ENCODE data around the gene OCA2. TPM values are rescaled to one million over a fixed set of nuclear protein-coding genes. Genes with fewer than 3 reads are reported as not detected.

OCA2 gene
- total and polyA plus RNA-seq, 2 of the 8 experiments (the other 6 are each of a cell fraction or from before 2014, with no cell fraction given): 0.20 TPM

DNA sequence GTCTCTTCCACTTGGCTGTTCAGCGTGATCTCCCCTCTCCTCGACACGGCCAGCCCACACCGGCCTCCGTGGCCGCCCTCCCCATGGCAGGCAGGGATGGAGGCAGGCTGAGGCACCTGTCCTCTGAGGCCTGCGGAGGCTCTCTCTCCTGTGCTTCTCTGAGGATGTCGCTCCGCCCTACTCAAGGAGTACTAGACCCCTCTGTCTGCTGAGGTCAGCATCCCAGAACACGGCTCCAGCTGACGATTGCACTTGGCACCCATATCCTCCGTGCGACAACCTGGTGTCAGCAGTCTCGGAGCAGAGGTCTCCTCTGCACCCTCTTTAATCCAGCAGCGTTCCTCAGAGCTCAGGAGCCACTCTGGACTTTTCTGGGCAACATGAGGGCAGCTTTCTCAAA, 322.6 kb downstream of the OCA2 start:
- Histone ChIP-seq H3K79me1 (ENCODE audit: low read depth, low read length) (no peaks in the 10 kb centered on the region), H2BK120ac (replicated peaks; ENCODE audit: low read depth, low read length) (no peak overlapping the region), H3K27ac (ENCODE audit: low read depth, low read length) (no peak overlapping the region), H4K5ac (ENCODE audit: insufficient read length, low read depth, low read length) (no peak overlapping the region), H3K4me3 (ENCODE audit: extremely low read depth in 1 of 4, insufficient read depth in 2 of 4, low read depth in 3 of 4, low read length in 4 of 4) (no peak overlapping the region), H3K18ac (ENCODE audit: extremely low read depth, low read length) (no peak overlapping the region), H4K91ac (replicated peaks; ENCODE audit: insufficient read length, low read length) (no peak overlapping the region), H4K8ac (ENCODE audit: extremely low read depth, insufficient read depth, low read length) (no peak overlapping the region), H3K36me3 (ENCODE audit: control insufficient read depth in 2 of 4, insufficient read depth in 4 of 4, low read length in 3 of 4) (no peaks in the 10 kb centered on the region), H3K79me2 (ENCODE audit: control insufficient read depth in 1 of 2, insufficient read depth in 2 of 2, low read length in 2 of 2) (no peaks in the 10 kb centered on the region), H3K4me1 (replicated peaks in 1 of 4; ENCODE audit: control insufficient read depth in 3 of 4, insufficient read depth in 4 of 4, low read length in 3 of 4) (no peaks in the 10 kb centered on the region; a peak in 1 of 7 replicates), H3K14ac (ENCODE audit: insufficient read length) (no peak overlapping the region), H3K9ac (replicated peaks in 1 of 4; ENCODE audit: extremely low read depth in 1 of 4, low read depth in 3 of 4, low read length in 3 of 4) (no peak overlapping the region), H2BK20ac (ENCODE audit: low read length) (no peak overlapping the region), H3K23ac (ENCODE audit: insufficient read length) (no peak overlapping the region), H2AK5ac (ENCODE audit: low read depth, low read length) (no peak overlapping the region), H3K56ac (replicated peaks; ENCODE audit: insufficient read length, low read depth, low read length) (no peak overlapping the region), H3K4me2 (ENCODE audit: insufficient read depth in 1 of 2, low read depth in 2 of 2, low read length in 2 of 2) (no peak overlapping the region), H4K20me1 (replicated peaks in 1 of 2; ENCODE audit: control insufficient read depth in 1 of 2, insufficient read depth in 2 of 2, low read length in 2 of 2) (no peaks in the 10 kb centered on the region), H3K9me3 (ENCODE audit: insufficient read depth in 2 of 2, low read depth in 1 of 2, low read length in 1 of 2) (no peaks in the 10 kb centered on the region), H2AFZ (ENCODE audit: low read length) (no peak overlapping the region), H2BK15ac (ENCODE audit: low read length) (no peak overlapping the region), H3K23me2 (ENCODE audit: low read depth, low read length) (no peaks in the 10 kb centered on the region), H2BK5ac (ENCODE audit: low read depth, low read length) (no peak overlapping the region), H3K4ac (replicated peaks; ENCODE audit: insufficient read length, low read depth, low read length) (no peak overlapping the region), H3K27me3 (replicated peaks in 1 of 4; ENCODE audit: control insufficient read depth in 3 of 4, extremely low read depth in 1 of 4, insufficient read depth in 3 of 4, low read length in 3 of 4) (no peaks in the 10 kb centered on the region), H2BK12ac (ENCODE audit: low read depth, low read length) (no peak overlapping the region)
- FAIRE-seq (no peak), DNase-seq (ENCODE audit: low read depth in 1 of 2, low spot score in 2 of 2) (no peak)
- TF ChIP-seq POLR2A (IDR thresholded peaks at IDR 0.05; ENCODE audit: control extremely low read depth in 1 of 2, low read depth in 2 of 2, low read length in 2 of 2) (no peak), RNF2 (IDR thresholded peaks at IDR 0.05; ENCODE audit: borderline replicate concordance, low read depth, low read length, missing control alignments, poor library complexity, severe bottlenecking) (no peak), GABPA (IDR thresholded peaks at IDR 0.05; ENCODE audit: borderline replicate concordance, insufficient read depth, low read length) (no peak), BACH1 (IDR thresholded peaks at IDR 0.05; ENCODE audit: low read length) (no peak), SUZ12 (IDR thresholded peaks at IDR 0.05; ENCODE audit: low read length) (no peak), RBBP5 (IDR thresholded peaks at IDR 0.05; ENCODE audit: borderline replicate concordance, low read depth, low read length) (no peak), SRF (IDR thresholded peaks at IDR 0.05; ENCODE audit: low read depth, low read length) (no peak)
- TF ChIP-seq, protein P1, sequence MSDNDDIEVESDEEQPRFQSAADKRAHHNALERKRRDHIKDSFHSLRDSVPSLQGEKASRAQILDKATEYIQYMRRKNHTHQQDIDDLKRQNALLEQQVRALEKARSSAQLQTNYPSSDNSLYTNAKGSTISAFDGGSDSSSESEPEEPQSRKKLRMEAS (IDR thresholded peaks at IDR 0.05): no peak
- TF ChIP-seq, protein P2, sequence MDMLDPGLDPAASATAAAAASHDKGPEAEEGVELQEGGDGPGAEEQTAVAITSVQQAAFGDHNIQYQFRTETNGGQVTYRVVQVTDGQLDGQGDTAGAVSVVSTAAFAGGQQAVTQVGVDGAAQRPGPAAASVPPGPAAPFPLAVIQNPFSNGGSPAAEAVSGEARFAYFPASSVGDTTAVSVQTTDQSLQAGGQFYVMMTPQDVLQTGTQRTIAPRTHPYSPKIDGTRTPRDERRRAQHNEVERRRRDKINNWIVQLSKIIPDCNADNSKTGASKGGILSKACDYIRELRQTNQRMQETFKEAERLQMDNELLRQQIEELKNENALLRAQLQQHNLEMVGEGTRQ (IDR thresholded peaks at IDR 0.05; ENCODE audit: low read length): no peak
- ChIA-PET CTCF (ENCODE audit: partially characterized antibody) (interaction anchor here (0.6 kb wide), 1 partner anchor 100 kb away, joined by 3 read pairs; no protein-coding TSS in a partner anchor), POLR2A (ENCODE audit: partially characterized antibody) (no interaction called here)
- 96% methylated on average over 15 of the region's 15 CpGs; no CpG with 5 or more reads in 1 of the 2 experiments for WGBS, 2 experiments (ENCODE audit: extremely low coverage in 1 of 2, insufficient coverage in 1 of 2, insufficient read length in 1 of 2, insufficient replicate concordance in 2 of 2, low coverage in 1 of 2, low lambda C conversion rate in 2 of 2, missing lambda C conversion rate in 1 of 2)

All from H1 (cell line).